NCI-H2227 treated with DMSO at 0.1 percent for 48 hours (cell line): ENCODE results near the gene LAMC1.

Experiments used
- DNase-seq: peaks from one replicate; lab custom pipeline; 2025; lab: John Stamatoyannopoulos, UW

LAMC1 gene

GRCh38 chr1:183023146-183023600, at the start of gene LAMC1:
TSS of gene LAMC1 (plus strand) at chr1:183023420. CDS start at chr1:183023717, 297 bp downstream.
- peak; percentile 81 for DNase-seq

GRCh38 chr1:182974506-182975191, 48.6 kb upstream of the LAMC1 start:
- DNase-seq, result no peak

GRCh38 chr1:182977480-182977879, 45.7 kb upstream of the LAMC1 start:
- DNase-seq, result no peak

GRCh38 chr1:182978151-182978853, 44.9 kb upstream of the LAMC1 start:
- no peak for DNase-seq

DNA sequence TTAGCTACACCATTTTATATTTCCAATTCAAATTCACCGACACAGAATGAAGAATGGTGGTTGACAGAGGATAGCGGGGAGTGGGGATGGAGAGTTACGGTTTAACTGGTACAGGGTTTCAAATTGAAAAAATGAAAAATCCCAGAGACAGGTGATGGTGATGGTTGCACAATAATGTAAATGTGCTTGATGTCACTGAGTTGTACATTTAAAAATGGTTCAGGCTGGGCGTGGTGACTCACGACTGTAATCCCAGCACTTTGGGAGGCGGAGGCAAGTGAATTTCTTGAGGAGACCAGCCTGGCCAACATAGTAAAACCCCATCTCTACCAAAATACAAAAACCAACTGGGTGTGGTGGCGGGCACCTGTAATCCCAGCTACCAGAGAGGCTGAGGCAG, 39.1 kb upstream of the LAMC1 start:
- no peak for DNase-seq

- no peak for DNase-seq
These were observed 38.6 kb upstream of the LAMC1 start for GRCh38 chr1:182984621-182985020.

DNA sequence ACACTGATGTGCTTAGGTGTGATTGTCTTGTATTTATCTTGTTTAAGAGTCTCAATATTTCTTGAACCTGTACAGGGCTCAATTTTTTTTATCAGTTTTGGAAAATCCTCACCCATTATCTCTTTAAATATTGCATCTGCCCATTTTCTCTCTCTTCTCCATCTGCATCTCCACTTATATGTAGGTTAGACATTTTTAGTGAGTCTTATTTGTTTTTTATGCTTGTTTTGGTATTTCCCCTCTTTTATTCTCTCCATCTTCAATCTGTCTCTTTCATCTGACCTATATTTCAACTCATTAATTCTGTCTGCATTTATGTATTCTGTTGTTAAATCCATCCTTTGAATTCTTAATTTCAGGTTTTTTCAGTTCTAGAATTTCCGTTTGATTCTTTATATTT, 37.3 kb upstream of the LAMC1 start:
- DNase-seq, result no peak

DNA sequence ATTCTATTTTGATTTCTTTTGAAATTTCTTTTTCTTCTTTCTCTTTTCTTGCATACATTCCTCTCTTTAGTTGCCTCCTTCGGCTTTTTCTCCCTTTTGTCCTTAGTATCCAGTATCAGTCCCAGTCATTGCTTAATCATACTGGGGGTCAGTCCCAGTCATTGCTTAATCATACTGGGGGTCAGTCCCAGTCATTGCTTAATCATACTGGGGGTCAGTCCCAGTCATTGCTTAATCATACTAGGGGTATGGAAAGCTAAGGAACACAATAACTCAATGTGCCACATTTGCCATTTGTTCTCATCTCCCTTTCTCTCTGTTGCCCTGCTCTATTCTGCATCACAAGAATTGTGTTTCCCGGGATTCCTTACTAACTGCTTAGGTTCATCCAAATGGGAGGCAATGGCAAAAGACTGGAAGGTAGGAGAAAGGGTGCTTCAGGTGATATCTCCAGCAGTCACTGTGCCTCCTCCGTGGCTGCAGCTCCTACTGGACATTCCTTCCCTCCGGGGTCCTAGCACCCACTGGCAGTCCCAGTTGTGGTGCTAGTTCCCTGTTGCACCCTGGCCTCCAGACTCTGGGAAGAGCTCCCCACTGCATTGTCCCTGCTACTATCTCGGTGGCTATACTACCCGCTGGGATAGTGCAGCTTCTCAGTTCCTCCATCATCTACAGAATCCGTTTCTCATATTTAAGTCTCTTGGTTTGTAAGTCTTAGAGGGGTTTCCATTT, 32.6 kb upstream of the LAMC1 start:
- no peak for DNase-seq

- DNase-seq, result no peak
These were observed 29.5 kb upstream of the LAMC1 start for GRCh38 chr1:182993746-182994145.

DNA sequence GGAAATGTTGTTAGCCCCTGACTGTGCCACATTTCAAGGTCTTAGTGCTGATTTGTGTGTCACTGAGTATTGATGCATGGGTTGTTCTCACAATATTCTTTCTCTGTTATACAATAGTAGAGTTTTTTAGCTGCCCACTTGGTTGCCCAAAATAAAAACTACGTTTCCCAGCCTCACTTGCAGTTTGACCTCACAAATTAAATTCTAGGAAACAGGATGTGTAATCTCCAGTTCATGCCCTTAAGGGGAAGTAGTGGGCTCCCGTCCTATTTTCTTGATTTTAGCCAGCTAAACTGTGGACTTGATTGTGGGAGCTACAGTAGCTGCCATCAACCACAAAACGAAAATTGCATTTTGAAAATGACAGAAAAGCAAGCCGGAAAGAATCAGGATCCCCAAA, 27.3 kb upstream of the LAMC1 start:
- DNase-seq, result no peak

DNA sequence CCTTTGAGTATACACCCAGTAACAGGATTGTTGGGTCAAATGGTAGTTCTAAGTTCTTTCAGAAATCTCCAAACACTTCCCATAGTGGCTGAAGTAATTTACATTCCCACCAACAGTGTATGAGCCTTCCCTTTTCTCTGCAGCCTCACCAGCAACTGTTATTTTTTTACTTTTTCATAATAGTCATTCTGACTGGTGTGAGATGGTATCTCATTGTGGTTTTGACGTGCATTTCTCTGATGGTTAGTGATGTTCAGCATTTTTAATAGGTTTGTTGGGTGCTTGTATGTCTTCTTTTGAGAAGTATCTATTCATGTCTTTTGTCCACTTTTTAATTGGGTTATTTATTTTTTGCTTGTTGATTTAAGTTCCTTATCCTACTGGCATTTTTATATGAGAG, 26.4 kb upstream of the LAMC1 start:
- no peak for DNase-seq

GRCh38 chr1:182998482-182998881, 24.7 kb upstream of the LAMC1 start:
- no peak for DNase-seq

DNA sequence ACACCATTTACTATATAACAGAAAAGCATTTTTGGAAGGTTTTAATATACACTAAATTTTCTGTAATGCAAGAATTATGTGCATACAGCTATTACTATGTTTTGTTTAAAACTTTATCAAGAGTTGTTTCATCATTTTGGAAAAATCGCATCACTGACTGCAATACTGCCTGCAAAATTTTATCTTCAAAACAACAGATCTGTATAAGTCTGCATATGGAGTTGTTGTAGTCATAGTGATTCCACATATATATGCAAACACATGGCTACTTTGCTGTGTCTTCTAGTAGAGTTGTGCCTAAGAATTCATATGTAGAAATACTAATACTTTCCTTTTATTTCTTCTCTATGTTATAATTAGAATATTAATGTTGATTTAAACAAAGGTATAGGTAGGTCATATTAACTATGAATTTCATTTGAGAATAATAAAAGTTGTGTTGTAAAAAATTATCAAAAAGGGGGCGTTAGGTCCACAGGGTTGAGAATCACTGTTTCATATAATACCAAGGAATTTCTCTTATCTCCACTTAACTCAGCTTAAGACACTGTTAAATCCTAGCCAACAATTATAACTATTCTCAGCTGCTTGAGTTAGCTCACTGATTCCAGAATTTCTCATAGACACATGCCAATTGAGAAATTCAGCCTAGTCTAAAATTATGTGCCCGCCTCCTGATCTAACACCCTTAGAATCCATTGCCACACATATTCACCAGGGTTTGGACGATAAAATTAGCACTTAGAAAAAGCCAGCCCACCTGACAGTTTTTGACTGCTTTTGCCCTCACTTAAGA, 22.9 kb upstream of the LAMC1 start:
- no peak for DNase-seq

DNA sequence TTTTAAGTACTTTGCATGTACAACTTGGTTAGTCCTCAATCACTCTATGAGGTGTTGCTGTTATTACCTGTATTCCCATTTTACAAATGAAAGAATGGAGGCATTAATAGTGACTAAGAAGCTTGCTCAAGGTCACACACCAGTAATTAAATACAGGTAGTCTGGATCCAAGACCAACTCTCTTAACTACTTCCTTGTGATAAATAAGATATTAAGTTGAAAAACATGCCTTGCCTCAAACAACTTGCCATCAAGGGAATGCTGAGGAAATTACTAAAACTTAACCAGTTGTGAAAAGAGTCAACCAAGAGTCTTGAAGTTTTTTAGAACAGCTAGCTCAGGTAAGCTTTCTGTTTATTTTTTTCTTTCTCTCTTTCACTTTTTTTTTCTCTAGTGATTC, 21.0 kb upstream of the LAMC1 start:
- DNase-seq, result no peak

DNA sequence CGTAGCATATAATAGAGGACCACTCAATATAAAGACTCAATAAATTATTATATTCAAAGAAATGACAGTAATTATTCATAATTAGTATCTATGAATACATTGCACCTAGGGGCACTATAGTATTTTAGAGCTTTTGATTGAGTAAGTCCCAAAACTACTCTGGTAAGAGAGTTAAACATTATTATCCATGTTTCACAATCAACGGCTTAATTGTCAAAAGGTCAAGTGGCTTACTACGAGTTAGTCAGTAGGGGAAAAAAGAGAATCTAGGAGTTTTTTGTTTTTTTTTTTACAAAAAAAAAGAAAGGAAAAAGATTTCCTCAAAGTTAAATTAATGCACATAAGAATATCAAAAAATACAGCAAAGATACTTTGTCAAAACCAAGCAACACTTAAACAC, 20.4 kb upstream of the LAMC1 start:
- no peak for DNase-seq

- no peak for DNase-seq
These were observed 20.0 kb upstream of the LAMC1 start for GRCh38 chr1:183003203-183003602.

- no peak for DNase-seq
These were observed 19.1 kb upstream of the LAMC1 start for GRCh38 chr1:183004141-183004540.

GRCh38 chr1:183011859-183012258, 11.4 kb upstream of the LAMC1 start:
- no peak for DNase-seq

DNA sequence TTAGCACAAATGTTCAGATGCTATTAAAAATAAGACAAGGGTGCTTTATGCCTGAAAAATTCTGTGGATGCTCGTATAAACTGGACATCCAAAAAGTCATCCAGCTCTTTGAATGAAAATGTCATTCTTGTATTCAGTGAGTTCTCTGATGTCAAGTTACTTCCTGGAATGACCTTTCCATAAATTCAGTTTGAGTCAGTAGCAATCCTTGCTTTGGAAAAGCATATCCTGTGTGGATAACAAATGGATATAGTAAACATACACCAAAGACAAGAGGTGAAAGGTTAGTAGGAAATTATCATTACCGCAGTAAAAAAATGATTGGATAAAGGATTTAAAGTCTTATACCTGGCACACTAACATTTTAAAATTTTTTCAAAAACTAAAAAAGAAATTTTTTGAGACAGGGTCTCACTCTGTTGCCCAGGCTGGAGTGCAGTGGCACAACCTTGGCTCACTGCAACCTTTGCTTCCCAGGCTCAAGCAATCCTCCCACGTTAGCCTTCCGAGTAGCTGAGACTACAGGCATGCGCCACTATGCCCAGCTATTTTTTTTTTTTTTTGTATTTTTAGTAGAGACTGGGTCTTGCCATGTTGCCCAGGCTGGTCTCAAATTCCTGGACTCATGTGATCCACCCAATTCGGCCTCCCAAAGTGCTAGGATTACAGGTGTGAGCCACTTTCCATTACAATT, 10.8 kb upstream of the LAMC1 start:
- no peak for DNase-seq

DNA sequence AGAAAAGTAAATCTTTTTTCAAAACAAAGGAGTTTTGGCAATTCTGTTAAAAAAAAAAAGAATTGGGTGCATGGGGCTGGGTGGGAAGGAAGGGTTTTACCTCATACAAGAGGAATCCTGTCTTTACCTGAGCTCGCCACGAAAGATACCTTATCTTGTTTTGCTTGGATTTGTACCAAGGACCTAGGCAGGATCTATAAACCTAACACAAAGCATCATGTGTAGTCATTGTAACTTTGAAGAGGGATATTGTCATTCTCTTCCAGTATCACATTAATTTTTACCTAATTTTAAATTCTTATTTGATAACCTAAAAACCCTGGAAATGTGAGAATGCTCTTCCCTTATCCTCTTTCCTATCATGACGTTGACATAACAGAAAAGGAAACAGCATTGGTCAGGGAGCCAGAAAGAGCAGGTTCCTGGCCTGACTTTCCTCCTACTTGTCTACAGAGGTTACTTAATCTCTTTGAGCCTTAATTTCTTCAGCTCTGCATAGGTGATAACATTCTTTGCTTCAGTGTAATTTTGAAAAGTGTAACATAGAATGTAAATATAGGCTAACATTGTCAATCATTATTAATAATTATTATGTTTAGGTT, 4.0 kb upstream of the LAMC1 start:
- DNase-seq, result no peak

GRCh38 chr1:183019860-183020259, 3.4 kb upstream of the LAMC1 start:
- DNase-seq, result no peak
